HepG2 (cell line): Measurements from ENCODE around the gene LYRM4. TPM values are rescaled to one million over a fixed set of nuclear protein-coding genes. Genes with fewer than 3 reads are reported as not detected.
A peak's percentile ranks its signal among the peaks of the same experiment; 100 is the strongest.

ENCODE experiments used
- ATAC-seq: fragments of 200-7000 bp; cut with Tn5 transposase; 3 replicates; pipeline ENCODE4 v1.9.1; 2020; ENCODE audit warnings: mild to moderate bottlenecking, moderate library complexity
- BruUV-seq: library from RNA; stranded (reverse); fragments of 400-500 nt; replicated peaks from 2 replicates; lab custom pipeline; 2021; lab: Mats Ljungman, UMichigan
- CTCF ChIA-PET: fragments of 300-600 bp; formaldehyde crosslinking; extraction: SDS; loops from one replicate; lab custom pipeline; 2021; ENCODE audit warnings: low total read pairs, inconsistent platforms, low intra/inter-chr PET ratio; lab: Yijun Ruan, JAX
- POLR2A ChIA-PET: fragments of 350-600 bp; sonication (Branson Sonifier 250); formaldehyde crosslinking; loops from one replicate; lab custom pipeline; 2020; ENCODE audit warnings: antibody characterized with exemption, inconsistent platforms; lab: Yijun Ruan, JAX
- DNase-seq: peaks from one replicate; pipeline ENCODE4 v3.0.0-alpha.2; 2015; ENCODE audit warnings: low spot score
- FAIRE-seq: peaks from 3 replicates; lab custom pipeline; 2011; peaks lifted over from hg19 to GRCh38; lab: Jason Lieb, UNC
- H2AFZ ChIP-seq: one replicate; pipeline ENCODE4 v1.6.1; 2011; ENCODE audit warnings: low read length, inconsistent platforms
- H3K27ac ChIP-seq: fragments of 300-600 bp; 3 replicates; pipeline ENCODE4 v1.8.0; 2011; ENCODE audit warnings: mixed run types, mild to moderate bottlenecking, mixed read lengths, low read length, inconsistent platforms; ENCODE audit not compliant: insufficient read depth; ENCODE audit errors: extremely low read length
- H3K27me3 ChIP-seq, 2 experiments: fragments of 200-600 bp in 1 of 2; 2 replicates in 1 of 2; 3 replicates in 1 of 2; pipeline versions ENCODE4 v1.6.0 to v1.8.0; 2011; ENCODE audit warnings: low read length in 2 of 2, mild to moderate bottlenecking in 2 of 2, moderate library complexity in 2 of 2, inconsistent platforms in 1 of 2; ENCODE audit not compliant: insufficient read depth in 2 of 2, control insufficient read depth in 1 of 2
- H3K36me3 ChIP-seq, 2 experiments: fragments of 200-600 bp in 1 of 2; replicated peaks in 1 of 2; 2 replicates in 1 of 2; 3 replicates in 1 of 2; pipeline versions ENCODE4 v1.5.1 to v1.8.0; 2011; ENCODE audit warnings: low read length in 2 of 2, inconsistent platforms in 1 of 2; ENCODE audit not compliant: insufficient read depth in 2 of 2, control insufficient read depth in 1 of 2
- H3K4me1 ChIP-seq: 2 replicates; pipeline ENCODE4 v1.5.1; 2012; ENCODE audit warnings: low read length, inconsistent platforms; ENCODE audit not compliant: insufficient read depth
- H3K4me2 ChIP-seq: 2 replicates; pipeline ENCODE4 v1.6.0; 2011; ENCODE audit warnings: low read depth, low read length, inconsistent platforms
- H3K4me3 ChIP-seq, 3 experiments: fragments of 200-600 bp in 1 of 3; sonication (generic), shearing (Covaris generic) in 1 of 3; replicated peaks in 1 of 3; 2 replicates each; pipeline ENCODE4 v1.5.1; 2011 to 2016; ENCODE audit warnings: low read length in 3 of 3, inconsistent platforms in 2 of 3, low read depth in 2 of 3, mild to moderate bottlenecking in 2 of 3, control low read depth in 1 of 3, mixed read lengths in 1 of 3; ENCODE audit not compliant: insufficient read depth in 1 of 3
- H3K79me2 ChIP-seq: one replicate; pipeline ENCODE4 v1.6.1; 2011; ENCODE audit warnings: low read length, inconsistent platforms; ENCODE audit not compliant: insufficient read depth
- H3K9ac ChIP-seq: 2 replicates; pipeline ENCODE4 v1.6.0; 2011; ENCODE audit warnings: mild to moderate bottlenecking, low read depth, low read length, inconsistent platforms; ENCODE audit not compliant: insufficient read depth
- H3K9me3 ChIP-seq: 2 replicates; pipeline ENCODE4 v1.5.1; 2012; ENCODE audit warnings: mild to moderate bottlenecking, low read length
- H4K20me1 ChIP-seq: 2 replicates; pipeline ENCODE4 v1.6.0; 2011; ENCODE audit warnings: inconsistent platforms, mild to moderate bottlenecking, low read length, moderate library complexity; ENCODE audit not compliant: insufficient read depth
- ASH2L ChIP-seq: fragments of 300-600, 200-600 bp; sonication (generic); IDR thresholded peaks from 2 replicates; pipeline ENCODE4 v1.7.0; 2017; ENCODE audit warnings: low read depth, mild to moderate bottlenecking, moderate library complexity, mixed read lengths, low read length; ENCODE audit not compliant: insufficient read length
- FOXJ3 ChIP-seq: sonication (generic); formaldehyde crosslinking; IDR thresholded peaks from 2 replicates; pipeline ENCODE4 v1.4.0; 2020; ENCODE audit warnings: missing genetic modification reagents, mild to moderate bottlenecking, borderline replicate concordance
- MED13 ChIP-seq: sonication (generic); formaldehyde crosslinking; IDR thresholded peaks from 2 replicates; pipeline ENCODE4 v1.5.0; 2020; ENCODE audit warnings: missing genetic modification reagents
- MYNN ChIP-seq: sonication (generic); formaldehyde crosslinking; IDR thresholded peaks from 2 replicates; pipeline ENCODE4 v1.4.0; 2020; ENCODE audit warnings: mild to moderate bottlenecking, low read depth, missing genetic modification reagents
- NKX3-1 ChIP-seq: sonication (generic); formaldehyde crosslinking; IDR thresholded peaks from 2 replicates; pipeline ENCODE4 v1.5.0; 2020; ENCODE audit warnings: missing genetic modification reagents
- POLR2A ChIP-seq, 2 experiments: IDR thresholded peaks; 2 replicates each; pipeline ENCODE4 v1.6.1; 2011; ENCODE audit warnings: low read depth in 2 of 2, low read length in 2 of 2, mild to moderate bottlenecking in 1 of 2, moderate library complexity in 1 of 2; ENCODE audit not compliant: insufficient read depth in 1 of 2
- ZIK1 ChIP-seq: sonication (generic); formaldehyde crosslinking; IDR thresholded peaks from 2 replicates; pipeline ENCODE4 v1.5.0; 2020; ENCODE audit warnings: mild to moderate bottlenecking, low read depth, missing genetic modification reagents, borderline replicate concordance
- ZNF224 ChIP-seq: sonication (generic); formaldehyde crosslinking; IDR thresholded peaks from 2 replicates; pipeline ENCODE4 v1.5.0; 2020; ENCODE audit warnings: mild to moderate bottlenecking, missing genetic modification reagents
- ZNF253 ChIP-seq: sonication (generic); formaldehyde crosslinking; IDR thresholded peaks from 2 replicates; pipeline ENCODE4 v1.8.0; 2022; ENCODE audit warnings: mild to moderate bottlenecking, missing genetic modification reagents, borderline replicate concordance
- WGBS: methylation state at CpG from one replicate; pipeline ENCODE4 v1.1.6; 2017; ENCODE audit warnings: low lambda C conversion rate; 5-methylcytosine and 5-hydroxymethylcytosine counted together
- in situ Hi-C: cut with HindIII; loops from 2 replicates; pipeline ENCODE4 v1.10.0; 2017; ENCODE audit warnings: low pct_unique_long_range_greater_than_20kb; ENCODE audit not compliant: extremely low pct_ligation_motif_present
- intact Hi-C: fragments of 100-400 bp; cut with micrococcal nuclease; formaldehyde crosslinking; loops from one replicate; pipeline ENCODE4 v1.10.0; 2022; ENCODE audit not compliant: unreplicated experiment
- polyA plus RNA-seq, 8 experiments: library from polyadenylated mRNA; depleted of rRNA in 3 of 8; stranded (reverse) in 7 of 8; unstranded in 1 of 8; fragments of >200 nt; fragmentation: Illumina TruSeq in 4 of 8; extraction: Trizol in 4 of 8; gene quantifications; 2 replicates each; pipeline versions ENCODE4 v1.2.1 to v1.2.3, GENCODE V29; 2011 to 2016; ENCODE audit warnings: low read depth in 4 of 8, missing spikeins in 1 of 8, mixed read lengths in 1 of 8; ENCODE audit not compliant: insufficient read depth in 1 of 8
- total RNA-seq, 5 experiments: library from RNA; depleted of rRNA; stranded (reverse); fragments of >200 nt; fragmentation: Illumina TruSeq; extraction: Trizol; gene quantifications; 2 replicates each; pipeline ENCODE4 v1.2.3, GENCODE V29; 2016; ENCODE audit warnings: low read depth in 1 of 5

Gene LYRM4
- total and polyA plus RNA-seq, 2 of the 13 experiments (the other 11 are each of a cell fraction or from before 2014, with no cell fraction given) = 64.6 to 67.5 TPM

GRCh38 chr6:5124526-5124925, 136.2 kb downstream of the LYRM4 start:
- Histone ChIP-seq H3K79me2 (no peaks in the 10 kb centered on the region), H3K4me2 (no peak overlapping the region), H3K4me3 (no peak overlapping the region), H3K9me3 (no peaks in the 10 kb centered on the region), H2AFZ (no peak overlapping the region), H3K27ac (no peak overlapping the region), H3K9ac (no peak overlapping the region), H3K27me3 (no peaks in the 10 kb centered on the region), H3K36me3 (no peaks in the 10 kb centered on the region; a peak in 3 of 5 replicates), H4K20me1 (no peaks in the 10 kb centered on the region), H3K4me1 (peaks cover 55% of the 10 kb centered on the region)
- no TSS peak for BruUV-seq
- DNase-seq (no peak), FAIRE-seq (no peak), ATAC-seq (no peak)
- intact Hi-C loops = no loop called here
- over 99% methylated on average over 8 of the region's 8 CpGs for WGBS
- TF ChIP-seq ZIK1 (CRISPR knock-in tag) (peak; percentile 17; the same call in 1 of the 2 replicates), ASH2L (no peak), NKX3-1 (CRISPR knock-in tag) (no peak), ZNF253 (CRISPR knock-in tag) (no peak), FOXJ3 (no peak), MED13 (CRISPR knock-in tag) (no peak)
- ChIA-PET CTCF (no interaction called here), POLR2A (interaction anchor here (0.5 to 1.4 kb wide), 2 partner anchors 10 to 65 kb away, joined by 3 to 4 read pairs; no protein-coding TSS in a partner anchor)
- in situ Hi-C loops = no loop called here

- intact Hi-C loops (no loop called here), in situ Hi-C loops (no loop called here)
- WGBS = 96% methylated on average over 20 of the region's 20 CpGs
- CTCF ChIA-PET = no interaction called here
- BruUV-seq = no TSS peak
- Histone ChIP-seq H3K4me3 (no peak overlapping the region), H3K27me3 (no peaks in the 10 kb centered on the region), H3K79me2 (no peaks in the 10 kb centered on the region), H4K20me1 (no peaks in the 10 kb centered on the region), H2AFZ (no peak overlapping the region), H3K36me3 (no peaks in the 10 kb centered on the region; a peak in 2 of 5 replicates), H3K9ac (no peak overlapping the region), H3K4me1 (peaks cover 65% of the 10 kb centered on the region), H3K27ac (no peak overlapping the region), H3K9me3 (no peaks in the 10 kb centered on the region), H3K4me2 (no peak overlapping the region)
- TF ChIP-seq MYNN (CRISPR knock-in tag) = no peak
- TF ChIP-seq ZNF224 (CRISPR knock-in tag) = no peak
- 0 out of 4 replicates have a peak, but pooled peaks of 1 of the 2 experiments have one; percentile 24 for TF ChIP-seq POLR2A (IDR thresholded peaks at IDR 0.05; ENCODE audit: insufficient read depth in 1 of 2, low read depth in 2 of 2, low read length in 2 of 2)
- POLR2A ChIA-PET = no interaction called here
- DNase-seq (no peak), FAIRE-seq (no peak), ATAC-seq (no peak)
Measured at GRCh38 chr6:5123296-5124143, 137.2 kb downstream of the LYRM4 start.
